AML-193 (cell line): ENCODE results near the gene CYB561A3.
"Not testable (repeated sequence)": the region's sequence is repeated elsewhere in the genome, so short reads cannot be mapped to it uniquely, and the experiment has no call there.

ENCODE experiments used
- DNase-seq, 2 experiments: peaks; one replicate each; lab custom pipeline; 2025; lab: John Stamatoyannopoulos, UW

CYB561A3 gene, protein sequence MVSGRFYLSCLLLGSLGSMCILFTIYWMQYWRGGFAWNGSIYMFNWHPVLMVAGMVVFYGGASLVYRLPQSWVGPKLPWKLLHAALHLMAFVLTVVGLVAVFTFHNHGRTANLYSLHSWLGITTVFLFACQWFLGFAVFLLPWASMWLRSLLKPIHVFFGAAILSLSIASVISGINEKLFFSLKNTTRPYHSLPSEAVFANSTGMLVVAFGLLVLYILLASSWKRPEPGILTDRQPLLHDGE

GRCh38 chr11:61361741-61362541 lies at the start of gene CYB561A3, which contains the start of gene TMEM138:
CYB561A3 (minus strand) TSS chr11:61361882; CDS start chr11:61356713, 5,169 bp downstream.
TMEM138 (plus strand) TSS chr11:61362374; CDS start chr11:61364391, 2,017 bp downstream.
- peak; percentile 87 to 94 for DNase-seq

- no peak for DNase-seq
Observed at GRCh38 chr11:61406991-61407728, 45.5 kb upstream of the CYB561A3 start.

- no peak for DNase-seq
Observed at GRCh38 chr11:61406067-61406466, 44.4 kb upstream of the CYB561A3 start.

- DNase-seq, result no peak
Observed at GRCh38 chr11:61404641-61405040, 43.0 kb upstream of the CYB561A3 start.

DNA sequence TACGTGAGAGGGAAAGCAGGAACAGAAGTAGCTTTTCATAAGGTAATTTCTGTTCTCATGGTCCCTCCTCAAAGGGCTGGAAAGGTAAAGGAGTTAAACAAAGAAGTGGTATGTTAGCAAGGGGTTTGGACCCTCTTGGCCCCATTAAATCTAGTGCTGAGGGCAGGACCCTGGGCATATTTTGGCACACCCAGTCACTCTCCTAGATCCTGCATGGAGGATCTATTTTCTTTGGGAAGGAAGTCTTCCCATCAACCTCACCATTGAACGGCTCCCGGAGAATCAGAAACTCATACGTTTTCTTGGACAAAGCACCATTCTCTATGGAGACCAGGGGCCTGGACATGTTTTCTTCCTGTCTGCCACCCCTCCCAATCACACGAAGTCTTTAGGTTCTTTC lies 42.4 kb upstream of the CYB561A3 start:
- no peak for DNase-seq

GRCh38 chr11:61403658-61404057 lies 42.0 kb upstream of the CYB561A3 start:
- DNase-seq, result no peak

GRCh38 chr11:61401573-61401972 lies 39.9 kb upstream of the CYB561A3 start:
- DNase-seq, result no peak

DNA sequence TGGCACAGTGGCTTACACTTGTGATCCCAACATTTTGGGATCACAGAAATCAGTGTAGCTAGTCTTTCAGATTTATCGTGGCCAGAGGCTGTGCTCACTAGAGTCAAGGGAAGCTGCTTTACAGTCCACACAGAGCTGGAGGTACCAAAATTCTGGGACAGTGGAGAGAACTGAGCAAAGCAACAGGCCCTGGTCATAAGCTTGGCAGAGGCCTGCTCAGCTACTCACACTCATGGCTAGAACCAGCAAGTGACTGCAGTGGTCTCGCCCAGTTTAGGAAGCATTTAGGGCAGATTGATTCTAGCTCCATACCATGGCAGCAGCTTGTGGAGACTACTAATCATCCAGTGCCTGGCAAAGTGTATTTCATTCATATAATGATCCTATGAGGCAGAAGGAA lies 39.5 kb upstream of the CYB561A3 start:
- DNase-seq, result no peak

DNA sequence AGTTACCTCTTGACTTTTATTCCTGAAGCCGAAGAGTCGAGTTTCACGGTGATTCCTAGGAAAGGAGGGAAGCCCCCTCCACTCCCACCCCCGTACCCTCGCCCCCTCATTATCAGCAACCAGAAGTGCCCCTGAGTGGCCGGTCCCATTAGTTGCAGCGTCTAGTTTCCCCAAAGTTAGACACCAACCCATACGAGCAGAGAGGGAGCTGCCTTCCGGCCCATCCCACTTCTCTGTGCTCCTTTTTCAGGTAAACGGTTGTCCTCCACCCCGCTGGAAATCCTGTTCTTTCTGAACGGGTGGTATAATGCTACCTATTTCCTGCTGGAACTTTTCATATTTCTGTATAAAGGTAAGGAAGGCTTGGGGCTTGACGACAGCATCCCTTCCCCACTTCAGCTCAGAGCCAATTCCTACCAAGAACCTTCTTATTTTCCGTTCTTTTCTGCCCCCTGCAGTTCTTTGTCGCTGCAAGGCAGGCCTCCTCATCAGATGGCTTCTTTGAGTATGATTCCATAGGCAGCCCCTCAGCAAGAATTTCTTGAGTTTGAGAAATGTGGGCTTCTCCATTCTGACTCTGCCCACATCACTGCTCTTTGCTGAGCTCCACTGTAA lies 31.4 kb upstream of the CYB561A3 start:
- peak in 1 of 2 experiments; percentile 14 for DNase-seq

DNA sequence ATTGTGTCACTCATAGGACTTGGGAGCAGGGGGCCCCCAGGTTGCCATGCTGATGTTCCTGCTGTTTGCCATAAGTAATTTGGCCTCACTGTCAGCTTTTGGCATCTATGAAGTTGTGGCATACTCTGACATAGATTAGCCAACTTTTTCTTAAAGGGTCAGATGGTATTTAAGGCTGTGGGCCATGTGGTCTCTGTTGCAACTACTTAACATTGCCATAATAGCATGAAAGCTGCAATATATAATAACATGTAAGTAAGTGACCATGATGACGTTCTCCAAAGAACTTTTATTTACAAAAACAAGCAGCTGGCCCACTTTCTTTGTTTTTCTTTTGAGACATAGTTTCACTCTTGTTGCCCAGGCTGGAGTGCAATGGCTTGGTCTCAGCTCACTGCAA lies 28.5 kb upstream of the CYB561A3 start:
- peak in 1 of 2 experiments; percentile 6 for DNase-seq

DNA sequence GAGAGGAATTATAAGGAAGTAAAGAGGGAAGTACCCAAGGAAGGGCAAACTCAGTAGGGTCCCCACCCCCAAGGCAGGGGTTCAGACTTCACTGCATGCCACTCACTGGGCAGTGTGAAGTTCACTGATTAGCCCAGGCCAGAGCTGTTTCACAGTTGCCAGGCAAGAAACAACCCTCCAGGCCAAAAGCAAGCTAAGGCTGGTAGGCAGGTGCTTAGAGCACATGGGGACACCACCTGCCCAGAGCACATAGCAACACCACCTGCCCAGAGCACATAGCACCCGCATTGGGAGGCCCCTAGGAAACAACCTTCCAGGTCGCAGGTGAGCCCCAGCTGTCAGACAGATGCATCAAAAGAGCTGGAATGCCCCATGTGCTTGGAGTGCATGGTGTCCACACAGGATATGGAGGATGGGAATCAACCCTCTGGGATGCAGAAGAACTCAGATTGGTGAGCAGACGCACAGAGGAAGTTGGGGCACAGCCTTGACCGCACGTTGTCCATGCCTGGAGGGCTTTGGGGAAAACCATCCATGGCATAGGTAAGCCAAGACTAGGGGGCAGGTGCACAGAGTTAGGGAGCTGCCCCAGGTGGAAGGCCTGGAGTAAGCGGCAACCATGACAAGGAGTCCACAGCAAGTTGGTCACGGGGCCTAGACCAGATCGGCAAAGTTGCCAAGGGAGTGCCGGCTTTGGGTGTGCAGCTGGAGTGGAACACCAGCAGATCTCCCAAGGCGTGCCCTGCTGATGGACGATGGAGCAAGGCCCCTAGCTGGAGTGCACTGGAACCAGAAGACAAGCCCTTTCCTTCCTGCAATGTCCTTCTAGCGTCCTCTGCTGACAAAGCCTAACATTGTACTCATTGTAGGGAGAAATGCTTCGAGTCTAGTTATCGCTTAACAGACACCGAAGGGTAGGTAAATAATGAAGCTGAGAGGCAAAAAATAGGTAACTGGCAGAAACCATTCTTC lies 22.9 kb upstream of the CYB561A3 start:
- peak; percentile 22 to 29 for DNase-seq

DNA sequence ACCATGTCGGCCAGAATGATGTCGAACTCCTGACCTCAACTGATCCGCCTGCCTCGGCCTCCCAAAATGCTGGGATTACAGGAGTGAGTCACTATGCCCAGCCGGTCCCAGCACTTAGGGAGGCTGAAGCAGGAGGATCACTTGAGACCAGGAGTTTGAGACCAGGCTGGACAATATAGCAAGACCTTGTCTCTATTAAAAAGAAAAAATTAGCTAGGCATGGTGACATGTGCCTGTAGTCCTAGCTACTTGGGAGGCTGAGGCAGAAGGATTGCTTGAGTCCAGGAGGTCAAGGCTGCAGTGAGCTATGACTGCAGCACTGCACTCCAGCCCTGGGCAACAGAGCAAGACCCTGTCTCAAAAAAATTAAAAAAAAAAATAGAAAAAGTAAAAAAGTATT lies 22.2 kb upstream of the CYB561A3 start:
- not testable (repeated sequence) for DNase-seq

DNA sequence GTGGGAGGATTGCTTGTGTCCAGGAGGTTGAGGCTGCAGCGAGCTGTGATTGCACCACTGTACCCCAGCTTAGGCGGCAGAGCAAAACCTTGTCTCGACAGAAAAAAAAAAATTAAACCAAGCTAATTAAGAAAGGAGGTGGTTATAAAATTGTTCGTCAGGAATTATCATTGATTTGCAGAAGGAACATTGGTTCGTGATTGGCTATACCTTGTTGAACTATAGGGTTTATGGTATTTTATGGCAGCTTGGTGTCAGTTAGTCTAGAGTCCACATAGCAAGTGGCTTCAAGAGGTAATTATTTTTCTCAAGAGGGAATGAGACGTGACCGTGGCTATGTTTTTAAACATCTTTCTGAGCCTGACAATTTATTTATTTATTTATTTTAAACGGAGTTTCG lies 19.2 kb upstream of the CYB561A3 start:
- DNase-seq, result no peak

GRCh38 chr11:61378713-61379313 lies 17.1 kb upstream of the CYB561A3 start:
- DNase-seq, result peak; percentile 86 to 93

GRCh38 chr11:61377461-61378160 lies 15.9 kb upstream of the CYB561A3 start:
- no peak for DNase-seq

DNA sequence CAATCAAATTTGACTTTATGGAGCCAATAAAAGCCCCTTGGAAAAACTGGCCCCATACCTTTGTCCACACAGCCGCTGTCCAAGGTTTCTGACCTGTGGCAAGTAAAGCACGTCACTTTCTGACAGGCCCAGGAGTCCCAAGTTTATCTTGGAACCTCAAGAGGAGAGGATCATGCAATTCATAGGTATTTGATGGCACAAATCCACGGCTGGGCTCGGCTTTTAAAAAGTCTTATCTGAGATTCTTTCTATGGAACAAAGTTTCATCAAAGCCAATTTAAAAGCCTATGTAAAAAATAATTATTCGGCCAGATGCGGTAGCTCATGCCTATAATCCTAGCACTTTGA lies 14.1 kb upstream of the CYB561A3 start:
- no peak for DNase-seq

- DNase-seq, result no peak
Observed at GRCh38 chr11:61372659-61373420, 11.2 kb upstream of the CYB561A3 start.

DNA sequence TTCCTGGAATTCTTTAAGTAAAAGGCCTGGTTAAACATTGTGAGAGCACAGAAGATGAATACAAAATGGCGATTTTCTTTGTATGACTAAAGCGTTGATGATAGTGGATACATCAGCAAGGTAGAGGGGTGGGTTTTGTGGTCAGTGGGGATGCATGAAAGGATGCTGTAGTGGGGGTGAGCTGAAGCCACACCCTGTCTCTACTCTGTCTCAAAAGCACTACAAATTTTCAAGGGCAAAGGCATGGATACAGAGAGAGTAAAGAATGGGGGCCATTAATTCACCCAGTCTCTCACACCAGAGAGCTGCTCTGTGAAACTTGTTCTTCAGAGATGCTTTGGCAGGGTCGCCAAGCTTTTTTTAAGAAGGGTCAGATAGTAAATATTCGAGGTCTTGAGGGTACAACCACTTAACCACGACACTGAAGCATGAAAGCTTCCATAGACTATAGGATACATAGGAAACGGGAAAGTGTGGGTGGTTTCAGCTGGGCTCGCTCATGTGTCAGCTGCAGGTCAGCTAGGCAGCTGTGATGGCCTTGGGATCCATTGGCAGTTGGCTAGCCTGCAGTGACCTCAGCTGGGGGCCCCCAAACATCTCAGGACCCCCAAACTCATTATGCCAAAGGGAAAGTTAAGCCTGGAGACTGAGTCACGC lies 8.8 kb upstream of the CYB561A3 start:
- no peak for DNase-seq
